Mucosa of rectum (tissue), 2 donors: ENCODE data around the gene SYCP2.

Experiments used
- H3K27ac ChIP-seq, 2 donors: one replicate each; pipeline ENCODE4 v1.7.0; 2013; ENCODE audit warnings: inconsistent platforms in 2 of 2, low read depth in 2 of 2, low read length in 2 of 2
- H3K27me3 ChIP-seq, 2 donors: one replicate each; pipeline ENCODE4 v1.7.0; 2013; ENCODE audit warnings: low read length in 2 of 2; ENCODE audit not compliant: control insufficient read depth in 2 of 2, insufficient read depth in 2 of 2
- H3K36me3 ChIP-seq, 2 donors: one replicate each; pipeline ENCODE4 v1.7.0; 2013; ENCODE audit warnings: low read length in 2 of 2; ENCODE audit not compliant: control insufficient read depth in 2 of 2, insufficient read depth in 2 of 2
- H3K4me1 ChIP-seq, 2 donors: one replicate each; pipeline ENCODE4 v1.7.0; 2013; ENCODE audit warnings: low read length in 2 of 2, mild to moderate bottlenecking in 1 of 2; ENCODE audit not compliant: control insufficient read depth in 2 of 2, insufficient read depth in 2 of 2
- H3K4me3 ChIP-seq, 2 donors: one replicate each; pipeline ENCODE4 v1.7.0; 2013; ENCODE audit warnings: low read length in 2 of 2
- H3K9ac ChIP-seq, 2 donors: one replicate each; pipeline ENCODE4 v1.7.0; 2013; ENCODE audit warnings: low read length in 2 of 2, low read depth in 1 of 2, mild to moderate bottlenecking in 1 of 2
- H3K9me3 ChIP-seq, 2 donors: one replicate each; pipeline ENCODE4 v1.7.0; 2013; ENCODE audit warnings: low read length in 2 of 2; ENCODE audit not compliant: control insufficient read depth in 2 of 2
- donor health status: healthy.
- donor health status: Normal muscosa, but diverticular disease.

Gene SYCP2, protein sequence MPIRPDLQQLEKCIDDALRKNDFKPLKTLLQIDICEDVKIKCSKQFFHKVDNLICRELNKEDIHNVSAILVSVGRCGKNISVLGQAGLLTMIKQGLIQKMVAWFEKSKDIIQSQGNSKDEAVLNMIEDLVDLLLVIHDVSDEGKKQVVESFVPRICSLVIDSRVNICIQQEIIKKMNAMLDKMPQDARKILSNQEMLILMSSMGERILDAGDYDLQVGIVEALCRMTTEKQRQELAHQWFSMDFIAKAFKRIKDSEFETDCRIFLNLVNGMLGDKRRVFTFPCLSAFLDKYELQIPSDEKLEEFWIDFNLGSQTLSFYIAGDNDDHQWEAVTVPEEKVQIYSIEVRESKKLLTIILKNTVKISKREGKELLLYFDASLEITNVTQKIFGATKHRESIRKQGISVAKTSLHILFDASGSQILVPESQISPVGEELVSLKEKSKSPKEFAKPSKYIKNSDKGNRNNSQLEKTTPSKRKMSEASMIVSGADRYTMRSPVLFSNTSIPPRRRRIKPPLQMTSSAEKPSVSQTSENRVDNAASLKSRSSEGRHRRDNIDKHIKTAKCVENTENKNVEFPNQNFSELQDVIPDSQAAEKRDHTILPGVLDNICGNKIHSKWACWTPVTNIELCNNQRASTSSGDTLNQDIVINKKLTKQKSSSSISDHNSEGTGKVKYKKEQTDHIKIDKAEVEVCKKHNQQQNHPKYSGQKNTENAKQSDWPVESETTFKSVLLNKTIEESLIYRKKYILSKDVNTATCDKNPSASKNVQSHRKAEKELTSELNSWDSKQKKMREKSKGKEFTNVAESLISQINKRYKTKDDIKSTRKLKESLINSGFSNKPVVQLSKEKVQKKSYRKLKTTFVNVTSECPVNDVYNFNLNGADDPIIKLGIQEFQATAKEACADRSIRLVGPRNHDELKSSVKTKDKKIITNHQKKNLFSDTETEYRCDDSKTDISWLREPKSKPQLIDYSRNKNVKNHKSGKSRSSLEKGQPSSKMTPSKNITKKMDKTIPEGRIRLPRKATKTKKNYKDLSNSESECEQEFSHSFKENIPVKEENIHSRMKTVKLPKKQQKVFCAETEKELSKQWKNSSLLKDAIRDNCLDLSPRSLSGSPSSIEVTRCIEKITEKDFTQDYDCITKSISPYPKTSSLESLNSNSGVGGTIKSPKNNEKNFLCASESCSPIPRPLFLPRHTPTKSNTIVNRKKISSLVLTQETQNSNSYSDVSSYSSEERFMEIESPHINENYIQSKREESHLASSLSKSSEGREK (N-terminal part only)

DNA sequence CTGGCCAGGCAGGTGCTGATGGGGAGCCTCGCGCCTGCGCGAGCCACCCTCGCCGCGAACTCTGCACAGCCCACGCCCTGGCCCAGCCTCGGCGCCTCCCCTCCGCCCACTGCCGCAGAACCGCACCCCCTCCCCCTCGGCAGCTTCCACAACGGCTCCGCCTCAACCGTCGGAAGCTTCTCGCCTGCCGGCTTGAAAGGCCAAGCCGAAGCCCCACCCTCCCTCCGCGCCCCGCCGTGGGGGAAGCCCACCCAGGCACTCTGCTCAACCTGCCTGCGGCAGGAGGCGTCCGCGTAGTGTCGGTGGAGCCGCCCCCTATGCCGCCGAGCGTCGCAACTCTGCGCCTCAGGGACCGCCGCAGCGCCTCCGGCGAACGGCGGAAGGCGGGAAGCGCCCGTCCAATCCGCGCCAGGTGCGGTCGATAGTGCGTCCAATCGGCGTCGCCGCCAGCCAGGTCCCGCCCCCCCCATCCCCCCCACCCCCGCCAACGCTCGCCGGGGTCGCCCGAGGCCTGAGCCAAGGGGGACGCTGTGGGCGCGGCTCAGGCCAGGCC is at the start of gene SYCP2:
Gene SYCP2 (minus strand): TSS at position 342 of the 553 bp plus-strand sequence. CDS start 11,224 bp downstream, outside the sequence.
- peak within 1 kb of the TSS in 1 of 2 donors; percentile 32 for H3K27ac ChIP-seq
- H3K9ac ChIP-seq = peak within 1 kb of the TSS; percentile 53 to 56
- H3K9me3 ChIP-seq = no peaks in the 10 kb centered on the region
- H3K4me1 ChIP-seq = peaks cover 2 to 4% of the 10 kb centered on the region in 2 donors
- peak within 1 kb of the TSS; percentile 50 to 67 for H3K4me3 ChIP-seq
- no peaks in the 10 kb centered on the region for H3K36me3 ChIP-seq
- H3K27me3 ChIP-seq = no peaks in the 10 kb centered on the region

DNA sequence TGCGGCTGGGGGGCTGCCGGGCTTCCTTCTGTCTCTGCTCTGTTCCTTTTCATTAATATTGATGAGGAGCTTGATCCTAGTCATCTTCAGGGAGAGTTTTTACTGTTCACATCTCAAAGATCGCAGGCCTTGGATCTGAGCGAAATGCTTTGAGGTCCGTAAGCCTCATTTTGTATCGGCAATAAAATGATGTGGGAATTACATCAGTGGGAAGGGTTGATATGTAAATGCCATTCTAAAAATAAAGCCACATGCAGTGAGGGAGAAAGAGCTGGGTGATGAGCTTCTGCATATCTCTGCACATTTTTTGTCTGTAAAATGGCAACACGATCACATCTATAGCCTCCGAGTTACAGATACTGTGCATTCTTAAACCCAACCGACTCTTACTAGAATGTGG is 49.6 kb upstream of the SYCP2 start:
- H3K4me1 ChIP-seq = no peaks in the 10 kb centered on the region
- no peaks in the 10 kb centered on the region for H3K36me3 ChIP-seq
- H3K27ac ChIP-seq = no peak overlapping the region
- no peaks in the 10 kb centered on the region for H3K9me3 ChIP-seq
- no peak overlapping the region for H3K9ac ChIP-seq
- no peak overlapping the region for H3K4me3 ChIP-seq
- H3K27me3 ChIP-seq = no peaks in the 10 kb centered on the region

DNA sequence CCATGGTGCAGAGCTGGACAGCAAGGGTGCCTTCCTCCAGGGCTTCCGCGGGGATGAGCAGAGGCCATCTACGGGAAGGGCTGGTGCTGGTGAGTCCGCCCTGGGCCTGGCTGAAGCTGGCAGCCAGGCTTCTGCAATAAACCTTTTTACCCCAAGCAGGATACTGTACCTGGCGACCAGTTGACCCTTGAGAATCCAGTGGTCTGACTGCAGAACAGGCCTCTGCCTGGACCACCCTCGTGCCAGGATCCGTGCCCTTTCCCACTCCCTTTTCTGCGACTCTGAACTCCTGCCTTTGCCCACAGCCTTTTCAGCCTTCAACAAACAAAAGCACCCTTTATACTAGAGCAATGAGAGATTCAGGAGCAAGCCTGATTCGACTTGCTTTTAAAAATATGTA is 43.6 kb upstream of the SYCP2 start:
- Histone ChIP-seq H3K27ac (no peak overlapping the region), H3K36me3 (no peaks in the 10 kb centered on the region), H3K4me1 (no peaks in the 10 kb centered on the region), H3K27me3 (no peaks in the 10 kb centered on the region), H3K9ac (no peak overlapping the region), H3K4me3 (no peak overlapping the region), H3K9me3 (no peaks in the 10 kb centered on the region)

DNA sequence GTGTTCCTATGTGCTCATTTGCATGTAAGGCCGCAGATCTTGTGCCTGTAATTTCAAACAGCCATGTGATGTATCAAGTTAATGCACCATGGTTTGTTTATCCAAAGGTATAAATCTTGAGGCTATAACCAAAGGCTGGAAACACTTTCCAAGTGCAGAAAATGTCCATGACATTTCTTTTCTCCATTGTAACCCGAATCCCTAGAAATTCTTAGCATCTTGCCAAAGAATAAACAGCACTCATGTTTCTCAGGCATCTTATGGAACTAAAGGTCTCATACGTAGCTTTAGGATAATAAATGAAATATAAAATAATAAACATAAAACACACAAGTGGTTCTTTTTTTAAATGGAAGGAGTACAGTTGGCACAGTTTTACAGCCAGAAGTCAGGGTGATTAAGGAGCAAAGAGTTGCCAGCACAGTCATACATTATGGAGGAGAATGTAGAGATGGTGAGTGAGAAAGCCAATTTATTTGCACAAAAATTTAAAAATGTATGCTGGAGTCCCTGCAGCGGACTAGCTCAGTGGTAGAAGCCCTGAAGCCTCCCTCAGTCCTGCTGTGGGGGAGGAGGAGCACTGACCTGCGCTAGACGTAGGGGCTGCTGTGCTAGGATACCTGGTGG is 42.8 kb upstream of the SYCP2 start:
- H3K27ac ChIP-seq = no peak overlapping the region
- no peaks in the 10 kb centered on the region for H3K4me1 ChIP-seq
- no peak overlapping the region for H3K4me3 ChIP-seq
- H3K9me3 ChIP-seq = no peaks in the 10 kb centered on the region
- H3K9ac ChIP-seq = no peak overlapping the region
- no peaks in the 10 kb centered on the region for H3K36me3 ChIP-seq
- no peaks in the 10 kb centered on the region for H3K27me3 ChIP-seq

DNA sequence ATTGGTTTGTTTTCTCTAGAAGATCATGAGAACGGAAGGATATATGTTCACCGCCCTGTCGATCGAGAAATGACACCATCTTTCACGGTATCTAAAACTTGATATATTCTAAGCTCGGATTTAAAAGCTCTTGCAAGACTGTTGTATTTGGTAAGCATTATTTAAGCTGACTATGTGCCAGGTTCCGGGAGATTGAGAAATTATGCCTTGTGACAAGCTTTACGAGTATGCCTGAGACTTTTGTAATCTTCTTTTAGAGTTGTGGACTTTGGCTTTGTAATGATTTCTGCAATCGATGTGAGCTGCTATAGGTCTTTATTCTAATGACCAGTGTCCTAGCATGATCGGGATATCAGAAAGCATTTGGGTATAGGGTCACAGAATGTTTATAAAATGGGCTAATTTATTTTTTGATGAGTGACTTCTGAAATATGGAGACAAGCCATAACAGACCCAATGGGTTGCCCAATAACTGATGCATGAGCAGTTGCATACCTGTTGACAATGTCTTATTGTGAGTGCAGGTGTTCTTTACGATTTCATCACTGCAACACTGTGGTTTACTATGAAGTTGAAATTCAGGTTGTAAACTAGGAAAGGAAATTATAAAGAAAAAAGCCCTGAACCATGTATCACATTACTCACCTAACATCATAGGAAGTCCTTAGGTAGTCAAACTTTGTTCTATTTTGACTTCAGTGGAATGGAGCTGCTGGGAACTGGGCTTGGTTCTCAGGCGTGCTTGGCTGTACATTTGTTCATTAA is 38.8 kb upstream of the SYCP2 start:
- no peaks in the 10 kb centered on the region for H3K4me1 ChIP-seq

DNA sequence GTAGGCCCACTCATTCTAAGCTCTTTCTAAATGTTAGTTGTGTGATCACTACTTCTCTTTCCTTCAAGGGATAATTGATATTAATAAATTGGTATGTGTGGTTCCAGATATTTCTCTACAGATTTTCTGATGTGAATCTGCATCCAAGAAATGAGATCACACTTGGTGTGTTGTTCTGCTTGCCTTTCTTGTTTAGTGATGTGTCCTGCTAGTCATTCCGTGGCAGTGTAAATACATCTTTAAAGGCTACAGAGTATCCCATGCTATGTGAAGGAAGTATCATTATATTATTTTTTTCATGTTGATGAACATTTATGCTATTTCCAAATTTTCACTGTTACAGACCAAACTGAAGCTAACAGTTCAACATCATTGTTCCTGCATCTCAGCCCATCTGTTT is 38.0 kb upstream of the SYCP2 start:
- Histone ChIP-seq H3K9ac (no peak overlapping the region), H3K4me3 (no peak overlapping the region), H3K9me3 (no peaks in the 10 kb centered on the region), H3K4me1 (no peaks in the 10 kb centered on the region), H3K36me3 (no peaks in the 10 kb centered on the region), H3K27ac (no peak overlapping the region), H3K27me3 (no peaks in the 10 kb centered on the region)

More for the DNA sequence above, 38.8 kb upstream of the SYCP2 start:
- no peak overlapping the region for H3K9ac ChIP-seq
- H3K9me3 ChIP-seq = no peaks in the 10 kb centered on the region
- no peaks in the 10 kb centered on the region for H3K36me3 ChIP-seq
- no peak overlapping the region for H3K27ac ChIP-seq
- H3K4me3 ChIP-seq = no peak overlapping the region
- no peaks in the 10 kb centered on the region for H3K27me3 ChIP-seq

DNA sequence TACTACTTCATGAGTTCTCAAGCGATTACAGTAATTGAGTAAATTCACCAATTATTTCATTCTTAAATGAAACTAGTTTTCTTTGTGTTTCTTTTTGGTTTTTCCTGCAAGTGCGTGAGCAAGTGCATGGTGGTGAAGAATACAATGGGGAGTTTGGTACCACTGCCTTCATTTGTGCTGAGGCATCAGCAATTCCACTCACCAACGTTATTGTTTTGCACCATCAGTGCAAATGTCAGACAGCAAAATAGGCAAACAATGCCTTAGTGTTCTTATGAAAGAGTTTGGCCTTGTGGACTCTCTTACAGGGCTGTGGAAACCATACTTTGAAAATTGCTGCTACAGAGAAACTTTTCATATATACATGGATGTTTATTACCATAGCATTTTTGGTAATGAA is 33.0 kb upstream of the SYCP2 start:
- Histone ChIP-seq H3K27ac (no peak overlapping the region), H3K27me3 (no peaks in the 10 kb centered on the region), H3K4me3 (no peak overlapping the region), H3K36me3 (no peaks in the 10 kb centered on the region), H3K9me3 (no peaks in the 10 kb centered on the region), H3K4me1 (no peaks in the 10 kb centered on the region), H3K9ac (no peak overlapping the region)

DNA sequence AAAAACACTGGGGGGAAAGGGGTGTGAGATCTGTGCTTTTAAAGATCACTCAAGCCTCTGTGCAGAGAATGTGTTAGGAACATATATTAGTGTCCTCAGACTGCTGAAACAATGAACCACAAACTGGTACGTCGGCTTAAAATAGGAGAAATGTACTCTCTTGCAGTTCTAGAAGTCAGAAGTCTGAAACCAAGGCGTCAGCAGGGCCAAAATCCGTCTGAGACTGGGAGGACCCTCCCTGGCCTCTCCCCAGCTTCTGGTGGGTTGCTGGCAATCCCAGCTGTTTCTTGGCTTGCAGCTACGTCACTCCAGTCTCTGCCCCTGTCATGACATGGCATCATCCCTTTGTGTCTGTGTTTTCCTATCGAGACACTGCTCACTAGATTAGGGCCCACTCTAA is 28.7 kb upstream of the SYCP2 start:
- Histone ChIP-seq H3K4me1 (no peaks in the 10 kb centered on the region), H3K36me3 (no peaks in the 10 kb centered on the region), H3K4me3 (no peak overlapping the region), H3K27ac (no peak overlapping the region), H3K9me3 (no peaks in the 10 kb centered on the region), H3K27me3 (peaks cover 2 to 25% of the 10 kb centered on the region in 2 donors), H3K9ac (no peak overlapping the region)

DNA sequence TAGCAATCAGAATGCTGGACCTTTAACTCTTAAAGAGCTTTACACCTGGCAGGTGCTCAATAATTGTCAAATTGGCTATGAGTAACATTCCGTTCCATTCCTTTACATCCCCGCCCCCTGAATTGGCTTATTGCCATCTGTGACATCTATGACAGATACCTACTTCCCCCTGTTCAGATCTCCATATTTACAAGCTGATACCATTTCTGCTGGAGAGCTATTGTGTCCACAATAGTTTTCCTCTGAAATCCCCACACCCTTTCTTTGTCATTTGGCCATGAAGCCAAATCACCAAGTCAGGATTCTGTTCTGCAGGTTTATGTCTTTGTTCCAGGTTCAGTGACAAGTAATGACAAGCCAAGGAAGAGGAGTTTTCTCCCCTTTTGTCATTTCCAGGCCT is 28.0 kb upstream of the SYCP2 start:
- H3K27ac ChIP-seq = no peak overlapping the region

More for the DNA sequence above, 28.0 kb upstream of the SYCP2 start:
- peaks cover 2 to 25% of the 10 kb centered on the region in 2 donors for H3K27me3 ChIP-seq
- H3K4me3 ChIP-seq = no peak overlapping the region
- no peak overlapping the region for H3K9ac ChIP-seq
- no peaks in the 10 kb centered on the region for H3K4me1 ChIP-seq
- no peaks in the 10 kb centered on the region for H3K36me3 ChIP-seq
- no peaks in the 10 kb centered on the region for H3K9me3 ChIP-seq
